Stimulated activated CD8-positive, alpha-beta memory T cell treated with anti-CD3 and anti-CD28 coated beads, Interleukin-12 subunit alpha, Interleukin-12 subunit beta, amount 100 ng/mL, for 24 hours (primary cell): ENCODE measurements around the gene PDZRN4.

Experiments
- DNase-seq: peaks from one replicate; pipeline ENCODE4 v3.0.0-alpha.2; 2020; ENCODE audit errors: extremely low read depth

PDZRN4 gene

GRCh38 chr12:41453409-41453808 is 265.3 kb downstream of the PDZRN4 start:
- no peak for DNase-seq

DNA sequence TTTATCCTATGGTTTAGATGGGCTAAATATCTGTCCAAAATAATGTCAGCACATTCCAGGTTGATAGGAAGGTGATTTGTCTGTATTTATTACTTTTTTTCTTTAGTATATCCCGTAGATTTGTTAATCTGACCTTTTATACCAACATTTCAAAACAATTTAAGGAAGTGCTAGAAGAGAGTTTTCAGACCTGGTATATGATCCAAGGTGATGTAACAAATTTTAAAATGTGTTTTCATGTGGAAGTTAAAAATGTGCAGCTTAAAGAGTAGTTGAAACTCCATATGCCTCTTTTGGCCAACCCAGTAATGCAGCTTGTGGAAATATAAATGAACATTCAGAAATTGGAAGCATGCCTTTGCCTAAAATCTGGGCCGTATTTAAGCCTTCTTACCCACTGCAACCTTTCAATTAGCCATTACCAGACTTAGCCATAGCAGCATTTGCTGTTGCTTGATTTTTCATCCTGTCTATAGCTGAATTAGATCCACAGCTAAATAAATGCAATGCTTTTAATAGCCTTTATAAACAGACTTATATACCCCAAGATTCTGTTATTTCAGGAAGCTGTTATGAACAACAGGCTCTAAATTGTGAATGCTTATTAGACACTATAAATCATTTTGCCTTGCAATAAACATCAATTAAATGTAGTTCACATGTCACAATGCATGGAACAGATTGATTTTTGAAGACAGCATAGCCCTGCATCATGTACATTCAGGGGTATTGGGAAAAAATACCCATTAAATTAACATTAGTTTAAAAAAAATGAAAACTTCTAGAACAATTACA is 271.2 kb downstream of the PDZRN4 start:
- no peak for DNase-seq

DNA sequence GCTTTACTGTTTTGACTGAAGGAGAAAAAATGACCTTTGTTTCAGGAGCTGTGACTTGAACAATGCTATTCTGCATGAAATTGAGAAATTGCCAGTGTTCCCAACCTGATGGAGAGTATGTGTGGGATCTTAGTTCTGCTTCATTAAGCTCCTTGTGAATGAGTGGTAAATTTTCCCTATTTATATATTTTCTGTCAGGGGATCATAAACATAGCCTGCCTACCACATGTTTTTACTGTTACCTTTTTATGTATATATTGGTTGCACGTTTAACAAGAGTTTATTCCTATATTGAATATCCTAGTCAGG is 271.7 kb downstream of the PDZRN4 start:
- DNase-seq, result no peak

DNA sequence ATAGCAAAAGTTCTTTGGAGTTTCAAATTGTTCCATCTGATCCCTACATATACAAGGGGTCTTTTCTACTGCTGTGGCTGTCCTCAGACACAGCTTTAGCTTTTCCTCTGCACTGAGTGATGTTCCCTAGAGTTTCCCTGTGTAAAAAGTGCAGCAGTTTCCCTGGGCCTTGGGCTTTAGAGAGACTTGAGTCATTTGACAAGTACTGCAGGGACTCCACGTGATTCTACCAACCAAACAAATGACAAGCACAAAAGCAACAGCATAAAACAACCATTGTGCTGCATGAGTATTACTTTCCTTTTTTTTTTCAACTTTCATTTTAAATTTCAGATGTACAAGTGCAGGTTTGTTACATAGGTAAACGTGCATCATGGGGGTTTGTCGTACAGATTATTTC is 272.8 kb downstream of the PDZRN4 start:
- no peak for DNase-seq

- DNase-seq, result no peak
Observed at GRCh38 chr12:41462312-41462711, 274.2 kb downstream of the PDZRN4 start.

DNA sequence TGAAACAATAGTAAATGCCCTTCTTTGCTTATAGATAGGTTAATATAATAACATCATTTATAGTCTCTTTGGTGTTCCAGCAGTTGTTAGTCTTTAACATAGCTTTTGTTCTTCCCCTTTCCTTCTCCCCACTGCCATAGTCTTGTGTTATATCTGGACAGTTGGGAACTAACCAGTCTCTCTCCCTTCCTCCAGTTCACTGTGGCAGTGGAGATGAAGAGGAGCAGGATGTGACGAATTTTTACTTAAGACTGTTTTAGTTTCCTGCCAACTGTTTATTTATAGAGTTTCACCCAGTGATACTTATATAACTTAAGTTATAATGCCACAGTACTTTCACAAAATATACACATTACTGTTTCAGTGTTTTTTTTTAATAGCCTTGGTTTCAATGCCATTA is 277.4 kb downstream of the PDZRN4 start:
- DNase-seq, result no peak

- DNase-seq, result no peak
Observed at GRCh38 chr12:41466300-41466699, 278.2 kb downstream of the PDZRN4 start.

DNA sequence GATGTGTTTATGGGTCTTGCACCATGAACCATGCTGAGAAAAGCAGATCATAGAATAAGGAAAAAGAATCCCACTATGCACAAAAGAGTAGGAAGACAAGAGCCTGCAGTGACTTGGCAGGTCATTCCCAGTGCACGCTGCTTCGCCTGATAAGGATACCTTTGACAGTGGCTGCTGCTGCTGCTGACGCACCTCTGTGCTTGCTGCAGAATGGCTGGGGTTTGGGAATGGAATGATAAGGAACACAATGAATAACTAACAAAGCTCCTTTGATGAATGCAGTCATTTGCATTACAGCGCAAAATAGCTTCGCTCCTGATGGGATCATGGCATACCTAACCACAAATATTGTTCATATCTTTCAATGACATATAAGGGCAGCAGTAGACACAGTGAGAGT is 278.7 kb downstream of the PDZRN4 start:
- no peak for DNase-seq

DNA sequence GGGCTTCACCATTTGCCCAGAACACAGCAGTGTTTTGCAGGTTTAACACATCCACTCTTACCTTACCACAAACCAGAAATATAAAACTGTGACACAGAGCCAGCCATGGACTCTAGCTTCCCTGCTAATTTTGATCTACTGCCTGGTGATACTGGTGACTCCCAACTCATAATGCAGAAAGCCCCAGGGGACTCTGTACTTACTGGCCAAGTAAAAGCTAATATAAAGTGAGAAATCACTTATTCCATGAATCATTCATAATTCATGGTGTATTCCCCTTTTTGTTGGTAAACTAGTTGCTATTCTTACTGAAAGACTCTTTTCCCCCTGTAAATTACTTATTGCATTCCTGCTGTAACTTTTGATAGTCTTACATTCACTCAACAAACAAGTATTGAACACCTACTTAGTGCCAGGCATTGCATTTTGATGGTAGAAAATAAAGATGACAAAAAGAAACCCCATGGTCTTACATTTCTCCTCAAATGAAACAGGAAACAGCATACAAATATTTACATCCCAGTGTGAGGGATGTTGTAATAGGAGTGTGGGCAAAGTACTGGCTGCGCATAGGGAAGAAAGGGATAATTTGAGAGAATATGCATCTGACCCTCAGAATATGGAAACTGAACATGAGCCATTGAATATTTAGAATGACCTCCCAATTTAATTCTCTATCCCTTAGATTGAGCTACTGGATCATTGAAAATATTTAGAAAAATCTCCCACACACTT is 279.6 kb downstream of the PDZRN4 start:
- no peak for DNase-seq

DNA sequence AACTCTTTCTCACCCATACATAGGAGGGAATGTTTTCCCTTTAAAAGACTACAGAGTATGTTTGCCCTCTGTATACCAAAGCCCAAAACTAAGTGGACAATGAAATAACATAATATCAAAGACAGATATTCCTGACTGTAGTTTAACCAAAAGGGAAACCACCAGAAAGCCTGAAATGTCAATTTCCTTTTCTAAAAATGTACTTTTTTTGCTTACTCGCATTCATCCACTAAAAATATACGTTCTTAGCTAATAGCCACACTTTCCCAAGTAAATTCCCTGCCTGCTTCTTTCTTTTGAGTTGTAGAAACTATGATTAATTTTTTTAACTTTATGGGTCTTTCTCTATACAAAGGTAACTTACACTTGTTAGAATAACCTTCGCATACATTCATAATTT is 280.2 kb downstream of the PDZRN4 start:
- DNase-seq, result no peak

GRCh38 chr12:41468756-41469155 is 280.6 kb downstream of the PDZRN4 start:
- no peak for DNase-seq

GRCh38 chr12:41473441-41473840 is 285.3 kb downstream of the PDZRN4 start:
- DNase-seq, result no peak

- no peak for DNase-seq
Observed at GRCh38 chr12:41474001-41474400, 285.9 kb downstream of the PDZRN4 start.

GRCh38 chr12:41476499-41477439 is 288.6 kb downstream of the PDZRN4 start:
- no peak for DNase-seq

GRCh38 chr12:41479426-41479825 is 291.3 kb downstream of the PDZRN4 start:
- no peak for DNase-seq

DNA sequence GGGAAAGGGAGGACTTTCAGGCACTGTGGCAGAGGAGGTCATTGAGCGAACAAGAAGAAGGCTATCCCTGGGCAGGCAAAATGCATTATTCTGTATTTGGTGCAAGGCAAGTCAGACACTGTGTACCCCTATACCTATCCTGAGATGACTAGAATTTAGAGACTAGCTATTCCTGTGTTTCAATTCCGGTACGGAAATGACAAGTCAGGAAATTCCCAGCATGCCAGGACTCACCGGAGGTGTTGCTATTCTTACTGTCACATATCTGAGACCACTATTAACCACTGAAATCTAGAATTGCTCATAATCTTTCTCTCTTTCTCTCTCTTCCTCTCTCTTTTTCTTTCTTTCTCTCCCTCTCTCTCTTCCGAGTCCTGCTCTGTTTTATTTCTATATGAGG is 297.1 kb downstream of the PDZRN4 start:
- no peak for DNase-seq

- DNase-seq, result no peak
Observed at GRCh38 chr12:41486718-41487117, 298.6 kb downstream of the PDZRN4 start.

GRCh38 chr12:41496009-41496408 is 307.9 kb downstream of the PDZRN4 start:
- DNase-seq, result no peak

DNA sequence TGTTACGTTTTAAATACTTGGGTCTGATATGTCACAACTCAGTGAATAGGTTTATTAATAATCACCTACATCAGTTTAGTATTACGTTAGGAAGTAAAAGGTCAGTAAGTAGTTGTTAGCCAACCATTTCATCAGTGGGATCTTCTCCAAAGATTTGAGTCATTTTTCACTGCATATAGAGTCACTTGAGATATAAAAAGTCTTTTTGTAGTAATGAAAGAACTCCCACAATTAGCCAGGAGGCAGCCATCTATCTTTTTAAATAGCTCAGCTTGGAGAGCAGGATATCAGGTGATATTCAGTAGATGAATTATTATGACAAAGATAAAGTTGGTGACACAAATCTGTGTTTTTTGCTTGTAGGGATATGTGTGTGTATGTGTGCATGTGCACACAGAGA is 309.3 kb downstream of the PDZRN4 start:
- DNase-seq, result no peak

DNA sequence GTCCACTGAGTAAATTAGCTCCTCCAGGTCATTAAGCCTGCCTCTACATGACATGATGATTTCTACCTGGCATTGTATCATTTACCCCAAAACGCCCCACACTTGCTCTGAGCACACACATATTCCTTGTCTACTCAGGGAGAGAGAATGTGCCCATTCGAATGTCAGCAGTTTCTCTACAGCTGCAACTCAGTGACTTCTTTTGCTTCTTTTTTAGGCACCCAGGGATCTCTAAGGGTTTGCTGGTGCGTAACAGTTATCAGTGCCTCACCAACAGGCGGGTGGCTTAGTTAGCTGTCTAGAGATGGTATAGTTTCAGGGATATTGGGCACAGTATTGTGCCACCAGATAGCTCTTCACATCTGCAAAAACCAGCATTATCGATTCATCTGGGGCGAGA is 316.9 kb downstream of the PDZRN4 start:
- no peak for DNase-seq

DNA sequence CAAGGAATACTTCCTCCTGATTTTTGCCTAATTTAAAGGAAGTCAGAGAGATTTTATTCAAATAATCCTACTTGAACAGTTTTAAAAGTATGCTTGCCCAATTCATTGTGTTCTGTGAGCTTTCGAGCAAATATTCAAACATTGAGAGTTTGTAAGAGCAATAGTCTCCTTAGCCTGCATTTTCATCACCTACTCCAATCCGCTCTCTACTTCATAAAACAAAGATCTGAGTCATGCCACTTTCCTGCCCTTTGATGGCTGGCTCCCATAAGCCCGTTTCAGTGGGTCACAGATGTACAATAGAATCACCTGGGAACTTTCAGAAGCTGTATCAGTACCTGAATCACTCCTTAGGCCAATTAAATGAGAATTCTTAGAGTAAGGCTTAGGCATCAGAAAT is 319.2 kb downstream of the PDZRN4 start:
- no peak for DNase-seq

- no peak for DNase-seq
Observed at GRCh38 chr12:41509271-41510055, 321.3 kb downstream of the PDZRN4 start.
